Measurements from ENCODE around the gene GSN.

DNA sequence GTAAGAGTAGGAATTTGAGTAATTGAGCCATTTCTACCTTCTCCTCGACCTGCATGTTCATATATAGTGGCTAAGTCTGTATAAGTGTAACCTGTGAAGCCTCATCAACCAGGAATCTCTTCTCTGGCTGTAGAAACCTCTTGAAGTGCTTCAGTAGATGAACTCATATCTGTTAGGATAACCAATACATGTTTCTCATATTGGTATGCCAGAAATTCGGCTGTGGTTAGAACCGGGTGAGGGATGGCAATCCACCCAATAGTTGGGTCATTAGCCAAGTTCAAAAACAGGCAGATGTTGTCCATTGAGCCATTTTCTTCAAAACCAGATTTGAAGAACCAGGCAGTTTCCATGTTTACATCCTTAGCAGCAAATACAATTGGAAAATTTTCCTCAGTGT lies 28.9 kb upstream of the GSN start:
- no peak for TF ChIP-seq POLR2A (IDR thresholded peaks at IDR 0.05)
- TF ChIP-seq, protein P1, sequence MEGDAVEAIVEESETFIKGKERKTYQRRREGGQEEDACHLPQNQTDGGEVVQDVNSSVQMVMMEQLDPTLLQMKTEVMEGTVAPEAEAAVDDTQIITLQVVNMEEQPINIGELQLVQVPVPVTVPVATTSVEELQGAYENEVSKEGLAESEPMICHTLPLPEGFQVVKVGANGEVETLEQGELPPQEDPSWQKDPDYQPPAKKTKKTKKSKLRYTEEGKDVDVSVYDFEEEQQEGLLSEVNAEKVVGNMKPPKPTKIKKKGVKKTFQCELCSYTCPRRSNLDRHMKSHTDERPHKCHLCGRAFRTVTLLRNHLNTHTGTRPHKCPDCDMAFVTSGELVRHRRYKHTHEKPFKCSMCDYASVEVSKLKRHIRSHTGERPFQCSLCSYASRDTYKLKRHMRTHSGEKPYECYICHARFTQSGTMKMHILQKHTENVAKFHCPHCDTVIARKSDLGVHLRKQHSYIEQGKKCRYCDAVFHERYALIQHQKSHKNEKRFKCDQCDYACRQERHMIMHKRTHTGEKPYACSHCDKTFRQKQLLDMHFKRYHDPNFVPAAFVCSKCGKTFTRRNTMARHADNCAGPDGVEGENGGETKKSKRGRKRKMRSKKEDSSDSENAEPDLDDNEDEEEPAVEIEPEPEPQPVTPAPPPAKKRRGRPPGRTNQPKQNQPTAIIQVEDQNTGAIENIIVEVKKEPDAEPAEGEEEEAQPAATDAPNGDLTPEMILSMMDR (IDR thresholded peaks at IDR 0.05) = no peak

Data from gastroesophageal sphincter (tissue), 3 donors.